ENCODE data around the gene C19orf38. TPM values are rescaled to one million over a fixed set of nuclear protein-coding genes. Genes with fewer than 3 reads are reported as not detected.

Gene C19orf38
- total and polyA plus RNA-seq, 4 donors, result 4.2 to 48.7 (median 8.3) TPM

- H3K9me3 ChIP-seq (ENCODE audit: control insufficient read depth in 4 of 4, insufficient read depth in 3 of 4, low read length in 3 of 4), result no peaks in the 10 kb centered on the region
- no peak overlapping the region for H3K9ac ChIP-seq (ENCODE audit: insufficient read depth in 1 of 2, low read length in 2 of 2)
- ATAC-seq (ENCODE audit: insufficient read depth, low FRiP score) (no peak), DNase-seq (no peak)
- 51 to 76% methylated on average over 10 of the region's 10 CpGs for WGBS, 2 donors
- H3K27me3 ChIP-seq (ENCODE audit: control insufficient read depth in 3 of 3, insufficient read depth in 3 of 3, low read length in 2 of 3), result no peaks in the 10 kb centered on the region
- H3K4me1 ChIP-seq (ENCODE audit: control insufficient read depth in 5 of 5, insufficient read depth in 5 of 5, low read length in 5 of 5), result no peaks in the 10 kb centered on the region
- H3K4me3 ChIP-seq, result no peak overlapping the region
- peaks cover 0 to 51% (median 23%) of the 10 kb centered on the region in 4 donors for H3K36me3 ChIP-seq (ENCODE audit: control insufficient read depth in 4 of 4, insufficient read depth in 4 of 4, low read length in 4 of 4)
- H3K27ac ChIP-seq (ENCODE audit: low read depth in 1 of 2, low read length in 1 of 2), result peak overlapping the region in 1 of 2 donors; percentile 24
- TF ChIP-seq CTCF (IDR thresholded peaks at IDR 0.05; ENCODE audit: control extremely low read depth, extremely low read depth), result no peak
Measured at GRCh38 chr19:10808937-10809649, 39.1 kb upstream of the C19orf38 start.

- no peak for TF ChIP-seq CTCF (IDR thresholded peaks at IDR 0.05; ENCODE audit: control extremely low read depth, extremely low read depth)
- no peak for DNase-seq
Measured at GRCh38 chr19:10809651-10810285, 38.4 kb upstream of the C19orf38 start.

GRCh38 chr19:10811391-10812111 is 36.7 kb upstream of the C19orf38 start:
- WGBS, 2 donors, result 89 to 94% methylated on average over 17 of the region's 17 CpGs
- ATAC-seq (ENCODE audit: insufficient read depth, low FRiP score) (no peak), DNase-seq (no peak)
- Histone ChIP-seq H3K27ac (ENCODE audit: low read depth in 1 of 2, low read length in 1 of 2) (no peak overlapping the region), H3K4me3 (no peak overlapping the region), H3K36me3 (ENCODE audit: control insufficient read depth in 4 of 4, insufficient read depth in 4 of 4, low read length in 4 of 4) (peaks cover 0 to 59% (median 20%) of the 10 kb centered on the region in 4 donors), H3K4me1 (ENCODE audit: control insufficient read depth in 5 of 5, insufficient read depth in 5 of 5, low read length in 5 of 5) (peaks cover 0 to 4% (median 0%) of the 10 kb centered on the region in 5 donors), H3K27me3 (ENCODE audit: control insufficient read depth in 3 of 3, insufficient read depth in 3 of 3, low read length in 2 of 3) (no peaks in the 10 kb centered on the region), H3K9ac (ENCODE audit: insufficient read depth in 1 of 2, low read length in 2 of 2) (no peak overlapping the region), H3K9me3 (ENCODE audit: control insufficient read depth in 4 of 4, insufficient read depth in 3 of 4, low read length in 3 of 4) (no peaks in the 10 kb centered on the region)
- no peak for TF ChIP-seq CTCF (IDR thresholded peaks at IDR 0.05; ENCODE audit: control extremely low read depth, extremely low read depth)

More at GRCh38 chr19:10809651-10810285, 38.4 kb upstream of the C19orf38 start:
- WGBS, 2 donors, result 44 to 74% methylated on average over 15 of the region's 15 CpGs
- Histone ChIP-seq H3K9ac (ENCODE audit: insufficient read depth in 1 of 2, low read length in 2 of 2) (no peak overlapping the region), H3K4me3 (no peak overlapping the region), H3K9me3 (ENCODE audit: control insufficient read depth in 4 of 4, insufficient read depth in 3 of 4, low read length in 3 of 4) (no peaks in the 10 kb centered on the region), H3K36me3 (ENCODE audit: control insufficient read depth in 4 of 4, insufficient read depth in 4 of 4, low read length in 4 of 4) (peaks cover 0 to 50% (median 19%) of the 10 kb centered on the region in 4 donors), H3K27ac (ENCODE audit: low read depth in 1 of 2, low read length in 1 of 2) (peak overlapping the region in 1 of 2 donors; percentile 24), H3K27me3 (ENCODE audit: control insufficient read depth in 3 of 3, insufficient read depth in 3 of 3, low read length in 2 of 3) (no peaks in the 10 kb centered on the region), H3K4me1 (ENCODE audit: control insufficient read depth in 5 of 5, insufficient read depth in 5 of 5, low read length in 5 of 5) (no peaks in the 10 kb centered on the region)
- ATAC-seq (ENCODE audit: insufficient read depth, low FRiP score), result no peak

Data from lung (tissue), 12 donors.